HG03060 (cell line): ENCODE measurements around the gene SPP2.

ENCODE experiments used
- ATAC-seq: cut with Tn5 transposase; IDR thresholded peaks from one replicate; pipeline ENCODE4 v1.9.1; 2021; ENCODE audit warnings: low read depth, moderate number of reproducible peaks; ENCODE audit not compliant: unreplicated experiment

Gene SPP2

DNA sequence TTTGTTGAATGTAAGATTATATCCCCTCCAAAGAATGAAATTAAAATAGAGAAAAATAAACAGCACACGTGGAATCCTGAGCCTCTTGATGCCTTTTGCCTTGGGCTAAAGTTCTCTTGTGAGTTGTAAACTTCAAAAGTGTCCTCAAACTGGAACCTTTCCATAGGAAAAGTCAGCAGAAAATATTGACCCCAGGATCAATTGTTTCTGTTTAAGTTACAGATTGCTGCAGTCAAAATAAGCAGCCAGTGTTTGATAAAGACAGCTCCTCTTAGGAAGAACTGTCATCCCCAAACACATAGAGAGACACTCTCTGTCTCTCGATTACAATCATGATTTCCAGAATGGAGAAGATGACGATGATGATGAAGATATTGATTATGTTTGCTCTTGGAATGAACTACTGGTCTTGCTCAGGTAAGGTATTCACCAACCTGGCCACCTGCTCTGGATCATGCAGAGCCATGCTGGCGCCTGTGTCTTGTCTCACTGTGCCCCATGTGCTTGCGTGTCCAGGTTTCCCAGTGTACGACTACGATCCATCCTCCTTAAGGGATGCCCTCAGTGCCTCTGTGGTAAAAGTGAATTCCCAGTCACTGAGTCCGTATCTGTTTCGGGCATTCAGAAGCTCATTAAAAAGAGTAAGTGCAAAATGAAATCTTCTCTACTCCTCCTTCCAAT lies at the start of gene SPP2:
SPP2 (plus strand) TSS at position 248 of the 681 bp plus-strand sequence; CDS start at position 333, 85 bp downstream.
- ATAC-seq = no peak

- ATAC-seq = no peak
These were observed 48.9 kb upstream of the SPP2 start for GRCh38 chr2:234001380-234002160.

DNA sequence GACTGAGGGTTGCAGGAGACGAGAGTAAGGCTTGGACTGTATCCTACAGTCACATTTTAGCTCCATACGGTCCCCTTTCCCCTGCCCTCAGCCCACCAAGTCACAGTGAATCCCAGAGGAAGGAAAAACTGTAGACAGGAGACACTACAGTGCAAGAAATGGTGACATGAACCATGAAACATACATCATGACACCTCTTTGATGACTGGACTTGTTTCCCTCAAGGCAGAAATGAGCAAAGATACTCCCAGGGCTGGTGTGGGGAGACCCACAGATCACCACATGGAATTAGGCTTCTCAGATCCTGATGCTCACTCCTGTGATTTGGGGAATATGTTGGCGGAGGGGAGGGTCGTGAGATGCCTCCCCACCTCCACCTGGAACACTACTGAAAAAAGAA lies 48.2 kb upstream of the SPP2 start:
- no peak for ATAC-seq

- no peak for ATAC-seq
These were observed 46.4 kb upstream of the SPP2 start for GRCh38 chr2:234003972-234004617.

GRCh38 chr2:234005126-234005525 lies 45.4 kb upstream of the SPP2 start:
- ATAC-seq = no peak

GRCh38 chr2:234006501-234006900 lies 44.0 kb upstream of the SPP2 start:
- no peak for ATAC-seq

- no peak for ATAC-seq
These were observed 36.1 kb upstream of the SPP2 start for GRCh38 chr2:234014427-234014826.

DNA sequence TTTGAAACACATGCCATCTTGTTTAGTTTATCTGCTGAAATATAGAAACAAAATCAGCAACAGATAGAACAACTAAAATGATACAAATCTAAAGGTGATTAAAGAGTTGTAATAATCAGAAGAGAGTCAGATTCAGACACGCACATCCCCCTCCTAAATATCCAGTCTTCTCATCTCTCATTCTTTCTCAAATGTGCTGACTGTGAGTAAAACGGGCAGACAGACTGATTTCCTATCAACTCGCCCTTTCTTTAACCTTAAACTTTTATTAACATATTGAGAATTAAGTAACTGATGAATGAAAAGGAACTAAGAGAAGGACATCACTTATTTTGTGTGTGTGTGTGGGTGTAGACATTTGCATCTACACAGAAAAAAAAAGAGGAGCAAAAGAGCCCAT lies 34.6 kb upstream of the SPP2 start:
- ATAC-seq = no peak

- ATAC-seq = no peak
These were observed 30.6 kb upstream of the SPP2 start for GRCh38 chr2:234019896-234020295.

- no peak for ATAC-seq
These were observed 30.2 kb upstream of the SPP2 start for GRCh38 chr2:234020332-234020731.

- no peak for ATAC-seq
These were observed 28.1 kb upstream of the SPP2 start for GRCh38 chr2:234022424-234022823.

DNA sequence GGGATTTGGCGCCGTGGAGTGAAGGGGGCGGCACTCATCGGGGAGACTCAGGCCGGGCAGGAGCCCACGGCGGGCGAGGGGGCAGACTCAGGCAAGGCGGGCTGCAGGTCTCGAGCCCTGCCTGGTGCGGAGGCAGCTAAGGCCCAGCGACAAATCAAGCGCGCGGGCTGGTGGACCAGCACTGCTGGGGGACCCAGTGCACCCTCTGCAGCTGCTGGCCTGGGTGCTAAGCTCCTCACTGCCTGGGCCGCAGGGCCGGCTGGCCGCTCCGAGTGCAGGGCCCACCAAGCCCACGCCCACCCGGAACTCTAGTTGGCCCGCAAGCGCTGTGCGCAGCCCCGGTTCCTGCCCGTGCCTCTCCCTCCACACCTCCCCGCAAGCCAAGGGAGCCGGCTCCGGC lies 26.2 kb upstream of the SPP2 start:
- ATAC-seq = no peak

DNA sequence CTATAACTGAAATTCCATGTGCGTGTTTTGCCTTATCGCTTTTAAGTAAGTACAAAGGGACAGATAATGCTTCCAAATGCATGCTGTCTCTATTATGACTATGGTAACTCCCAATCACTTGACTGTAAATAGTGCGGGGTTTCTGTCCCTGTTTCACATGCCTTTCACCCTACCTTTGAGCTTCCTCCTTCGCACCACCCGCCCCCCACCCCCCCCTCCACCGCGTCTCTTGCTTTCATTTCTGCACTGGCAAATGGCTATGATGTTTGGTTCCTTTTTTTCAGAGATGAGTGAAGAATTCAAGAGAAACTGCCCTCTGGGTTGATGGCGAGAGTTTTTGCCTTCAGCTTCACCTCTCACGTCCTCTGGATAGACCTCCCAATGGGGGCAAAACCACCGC lies 25.0 kb upstream of the SPP2 start:
- no peak for ATAC-seq

GRCh38 chr2:234025891-234026401 lies 24.6 kb upstream of the SPP2 start:
- ATAC-seq = no peak

- ATAC-seq = no peak
These were observed 23.7 kb upstream of the SPP2 start for GRCh38 chr2:234026693-234027254.

GRCh38 chr2:234027641-234028040 lies 22.9 kb upstream of the SPP2 start:
- no peak for ATAC-seq

- ATAC-seq = no peak
These were observed 21.3 kb upstream of the SPP2 start for GRCh38 chr2:234029150-234029733.

DNA sequence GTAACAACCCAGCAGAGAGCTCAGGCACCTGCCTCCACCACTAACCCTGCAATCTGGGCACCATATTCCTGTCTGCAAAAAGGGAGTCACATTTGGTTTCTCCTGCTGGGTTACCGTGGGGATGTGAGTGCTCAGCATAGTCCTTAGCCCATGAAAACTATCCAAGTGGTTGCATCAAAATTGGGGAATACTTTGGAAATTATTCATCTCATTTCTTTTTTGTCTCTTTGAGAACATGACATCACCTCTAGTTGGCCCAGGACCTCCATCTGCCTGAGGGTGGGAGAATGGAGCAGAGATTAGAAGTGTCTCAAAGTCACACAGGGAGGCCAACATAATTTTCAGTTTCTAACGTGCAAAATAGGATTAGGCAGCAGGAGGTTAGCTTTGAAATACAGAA lies 19.3 kb upstream of the SPP2 start:
- no peak for ATAC-seq

DNA sequence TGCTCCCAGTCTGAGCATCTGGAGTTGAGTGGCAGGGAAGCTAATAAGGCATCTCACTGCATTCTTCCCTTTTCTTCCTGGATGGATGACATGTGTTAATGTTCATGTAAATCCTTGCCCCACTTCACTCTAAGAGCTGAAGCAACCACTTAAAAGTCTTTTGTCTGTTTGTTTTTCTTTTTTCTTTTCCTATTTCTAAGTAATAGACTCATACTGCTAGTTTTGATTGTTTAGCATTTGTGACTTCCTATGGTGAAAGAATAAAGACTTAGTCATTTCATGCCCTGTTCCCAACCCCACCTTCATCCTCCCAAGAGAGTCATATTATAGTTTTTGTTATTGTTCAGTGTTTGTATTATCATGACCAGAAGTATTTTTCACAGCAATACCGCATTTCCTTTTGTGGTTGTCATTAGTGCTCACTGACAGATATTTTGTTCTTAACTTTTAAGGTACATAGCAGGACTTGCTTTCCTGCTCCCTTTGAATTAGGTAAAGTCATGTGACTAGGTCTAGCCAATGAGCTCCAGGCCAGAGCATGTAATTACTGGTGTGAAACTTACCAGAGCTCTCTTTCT lies 18.1 kb upstream of the SPP2 start:
- ATAC-seq = no peak

DNA sequence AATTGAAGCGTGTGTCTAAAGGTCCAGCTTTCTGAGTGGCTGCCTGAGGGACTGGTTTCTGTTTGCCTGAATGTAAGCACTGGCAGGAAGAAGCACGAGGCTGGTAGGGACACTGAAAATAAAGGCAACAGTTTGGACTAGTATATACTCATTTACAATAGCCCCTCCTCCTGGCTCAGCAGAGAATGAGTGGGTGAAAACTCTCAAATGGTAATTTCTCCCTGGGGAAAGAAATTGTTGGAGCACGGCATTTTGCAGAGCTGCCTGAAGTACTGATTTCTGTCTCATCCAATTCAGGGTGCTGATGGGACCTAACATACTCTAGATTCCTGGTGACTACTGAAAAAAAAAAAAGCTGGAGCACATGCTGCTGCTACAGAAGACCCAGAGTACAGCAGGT lies 17.3 kb upstream of the SPP2 start:
- ATAC-seq = no peak
